GM19324 (cell line): Measurements from ENCODE around the gene WNT9A.
"Not testable (repeated sequence)": the region's sequence is repeated elsewhere in the genome, so short reads cannot be mapped to it uniquely, and the experiment has no call there.

Experiments used
- ATAC-seq: cut with Tn5 transposase; IDR thresholded peaks from one replicate; pipeline ENCODE4 v1.9.1; 2021; ENCODE audit warnings: mild to moderate bottlenecking, moderate library complexity; ENCODE audit not compliant: unreplicated experiment, low FRiP score

The WNT9A gene

GRCh38 chr1:227889047-227889862 is 58.5 kb downstream of the WNT9A start:
- ATAC-seq: no peak

GRCh38 chr1:227888404-227889046 is 59.2 kb downstream of the WNT9A start:
- no peak for ATAC-seq

GRCh38 chr1:227887697-227888403 is 59.9 kb downstream of the WNT9A start:
- no peak for ATAC-seq

- ATAC-seq: no peak
Measured at GRCh38 chr1:227886993-227887696, 60.6 kb downstream of the WNT9A start.

GRCh38 chr1:227886503-227886961 is 61.2 kb downstream of the WNT9A start:
- no peak for ATAC-seq

- ATAC-seq: no peak
Measured at GRCh38 chr1:227885648-227886502, 61.9 kb downstream of the WNT9A start.

- ATAC-seq: no peak
Measured at GRCh38 chr1:227885135-227885647, 62.5 kb downstream of the WNT9A start.

- no peak for ATAC-seq
Measured at GRCh38 chr1:227884370-227885134, 63.2 kb downstream of the WNT9A start.

- ATAC-seq: no peak
Measured at GRCh38 chr1:227883641-227884301, 64.0 kb downstream of the WNT9A start.

GRCh38 chr1:227883073-227883520 is 64.6 kb downstream of the WNT9A start:
- no peak for ATAC-seq

- ATAC-seq: no peak
Measured at GRCh38 chr1:227880342-227880924, 67.3 kb downstream of the WNT9A start.

GRCh38 chr1:227877810-227878209 is 69.9 kb downstream of the WNT9A start:
- ATAC-seq: not testable (repeated sequence)

GRCh38 chr1:227871892-227872291 is 75.8 kb downstream of the WNT9A start:
- ATAC-seq: not testable (repeated sequence)

- no peak for ATAC-seq
Measured at GRCh38 chr1:227870366-227870765, 77.4 kb downstream of the WNT9A start.

- ATAC-seq: no peak
Measured at GRCh38 chr1:227869851-227870305, 77.9 kb downstream of the WNT9A start.

- no peak for ATAC-seq
Measured at GRCh38 chr1:227869279-227869842, 78.4 kb downstream of the WNT9A start.
